RWPE2 (cell line): ENCODE measurements around the gene RHBDF2.
A peak's percentile ranks its signal among the peaks of the same experiment; 100 is the strongest.

ENCODE experiments used
- ATAC-seq: fragments of 200-7000 bp; cut with Tn5 transposase; 3 replicates; pipeline ENCODE4 v1.9.1; 2021; ENCODE audit warnings: low read depth
- DNase-seq: peaks from one replicate; pipeline ENCODE4 v3.0.0-alpha.2; 2020; ENCODE audit warnings: low spot score
- H3K27ac ChIP-seq: fragments of 450-650 bp; 2 replicates; pipeline ENCODE4 v1.5.1; 2017; ENCODE audit warnings: mild to moderate bottlenecking; ENCODE audit not compliant: poor library complexity, severe bottlenecking
- H3K27me3 ChIP-seq: fragments of 250-450 bp; sonication (Bioruptor Pico); 2 replicates; pipeline ENCODE4 v1.5.1; 2021; ENCODE audit warnings: mild to moderate bottlenecking, moderate library complexity; ENCODE audit not compliant: insufficient read depth, poor library complexity, severe bottlenecking
- H3K36me3 ChIP-seq: fragments of 250-450 bp; sonication (Bioruptor Pico); 2 replicates; pipeline ENCODE4 v1.5.1; 2020; ENCODE audit warnings: low read depth, mild to moderate bottlenecking, moderate library complexity
- H3K4me1 ChIP-seq: fragments of 250-450 bp; sonication (Bioruptor Pico); 2 replicates; pipeline ENCODE4 v1.5.1; 2021; ENCODE audit warnings: mild to moderate bottlenecking, moderate library complexity; ENCODE audit not compliant: insufficient read depth, poor library complexity, severe bottlenecking
- H3K4me3 ChIP-seq: fragments of 250-450 bp; sonication (Bioruptor Pico); 2 replicates; pipeline ENCODE4 v1.5.1; 2021; ENCODE audit warnings: mild to moderate bottlenecking, moderate library complexity; ENCODE audit not compliant: severe bottlenecking
- H3K9me3 ChIP-seq: fragments of 250-450 bp; sonication (Bioruptor Pico); 2 replicates; pipeline ENCODE4 v1.5.1; 2021; ENCODE audit warnings: mild to moderate bottlenecking, moderate library complexity; ENCODE audit not compliant: severe bottlenecking
- CTCF ChIP-seq: fragments of 450-650 bp; IDR thresholded peaks from one replicate; pipeline ENCODE4 v1.5.1; 2017; ENCODE audit warnings: mild to moderate bottlenecking, moderate library complexity; ENCODE audit not compliant: poor library complexity, severe bottlenecking

Gene RHBDF2

GRCh38 chr17:76493505-76494167 is 7.6 kb downstream of the RHBDF2 start:
- Histone ChIP-seq H3K27ac (peak overlapping the region; percentile 51), H3K4me1 (peaks cover 27% of the 10 kb centered on the region), H3K9me3 (no peaks in the 10 kb centered on the region), H3K4me3 (no peak overlapping the region), H3K27me3 (no peaks in the 10 kb centered on the region), H3K36me3 (no peaks in the 10 kb centered on the region)
- DNase-seq: no peak
- TF ChIP-seq CTCF: no peak
- ATAC-seq: no peak

GRCh38 chr17:76492989-76493501 is 8.2 kb downstream of the RHBDF2 start:
- Histone ChIP-seq H3K27ac (peak overlapping the region; percentile 51), H3K36me3 (no peaks in the 10 kb centered on the region), H3K9me3 (no peaks in the 10 kb centered on the region), H3K27me3 (no peaks in the 10 kb centered on the region), H3K4me3 (no peak overlapping the region), H3K4me1 (peaks cover 21% of the 10 kb centered on the region)
- ATAC-seq: peak; percentile 76
- no peak for TF ChIP-seq CTCF
- no peak for DNase-seq

- ATAC-seq: no peak; the same call in 2 of the 3 replicates
- H3K4me3 ChIP-seq: no peak overlapping the region
- no peaks in the 10 kb centered on the region for H3K27me3 ChIP-seq
- no peaks in the 10 kb centered on the region for H3K9me3 ChIP-seq
- DNase-seq: no peak
- peak overlapping the region; percentile 51 for H3K27ac ChIP-seq
- TF ChIP-seq CTCF: no peak
- no peaks in the 10 kb centered on the region for H3K36me3 ChIP-seq
- peaks cover 17% of the 10 kb centered on the region for H3K4me1 ChIP-seq
Observed at GRCh38 chr17:76492123-76492988, 8.9 kb downstream of the RHBDF2 start.

- ATAC-seq (no peak), DNase-seq (no peak)
- Histone ChIP-seq H3K4me1 (peaks cover 17% of the 10 kb centered on the region), H3K27me3 (no peaks in the 10 kb centered on the region), H3K4me3 (no peak overlapping the region), H3K27ac (no peak overlapping the region), H3K9me3 (no peaks in the 10 kb centered on the region), H3K36me3 (no peaks in the 10 kb centered on the region)
- TF ChIP-seq CTCF: no peak
Observed at GRCh38 chr17:76491271-76492122, 9.7 kb downstream of the RHBDF2 start.
